ENCODE data around the gene HIVEP3. TPM values are rescaled to one million over a fixed set of nuclear protein-coding genes. Genes with fewer than 3 reads are reported as not detected.

HIVEP3 gene
- total and polyA plus RNA-seq, 3 donors from 2014 or later: 4.8 to 7.3 (median 7.2) TPM

GRCh38 chr1:41709331-41709730 is 209.4 kb downstream of the HIVEP3 start:
- DNase-seq: no peak
- Histone ChIP-seq H3K4me3 (no peak overlapping the region), H3K27me3 (no peaks in the 10 kb centered on the region), H3K4me1 (peaks cover 8% of the 10 kb centered on the region), H3K9me3 (no peaks in the 10 kb centered on the region), H3K27ac (no peak overlapping the region), H3K36me3 (ENCODE audit: low read depth, missing control alignments) (no peaks in the 10 kb centered on the region)
- intact Hi-C loops (cut with DNase I; ENCODE audit: low total_unique reads): no loop called here
- TF ChIP-seq CTCF (IDR thresholded peaks at IDR 0.05) (no peak), POLR2A (IDR thresholded peaks at IDR 0.05) (no peak)
- WGBS, 2 donors: 95 to 97% methylated on average over 4 of the region's 4 CpGs

GRCh38 chr1:41708332-41708731 is 210.4 kb downstream of the HIVEP3 start:
- intact Hi-C loops (cut with DNase I; ENCODE audit: low total_unique reads): no loop called here
- H3K9me3 ChIP-seq: no peaks in the 10 kb centered on the region
- 81 to 89% methylated on average over 2 of the region's 2 CpGs for whole genome bisulfite sequencing, 2 donors
- H3K4me3 ChIP-seq: no peak overlapping the region
- TF ChIP-seq CTCF (IDR thresholded peaks at IDR 0.05) (no peak), POLR2A (IDR thresholded peaks at IDR 0.05) (no peak)
- no peaks in the 10 kb centered on the region for H3K27me3 ChIP-seq
- H3K36me3 ChIP-seq (ENCODE audit: low read depth, missing control alignments): no peaks in the 10 kb centered on the region
- H3K4me1 ChIP-seq: peaks cover 7% of the 10 kb centered on the region
- no peak for DNase-seq
- H3K27ac ChIP-seq: no peak overlapping the region

- H3K4me3 ChIP-seq: no peak overlapping the region
- no peak overlapping the region for H3K27ac ChIP-seq
- TF ChIP-seq CTCF (IDR thresholded peaks at IDR 0.05): no peak
- TF ChIP-seq POLR2A (IDR thresholded peaks at IDR 0.05): no peak
- H3K9me3 ChIP-seq: no peaks in the 10 kb centered on the region
- no peaks in the 10 kb centered on the region for H3K36me3 ChIP-seq (ENCODE audit: low read depth, missing control alignments)
- intact Hi-C loops (cut with DNase I; ENCODE audit: low total_unique reads): no loop called here
- H3K4me1 ChIP-seq: peaks cover 2% of the 10 kb centered on the region
- 80 to 91% methylated on average over 4 of the region's 4 CpGs for WGBS, 2 donors
- H3K27me3 ChIP-seq: no peaks in the 10 kb centered on the region
- no peak for DNase-seq
Observed at GRCh38 chr1:41707793-41708192, 210.9 kb downstream of the HIVEP3 start.

- Histone ChIP-seq H3K9me3 (no peaks in the 10 kb centered on the region), H3K4me3 (no peak overlapping the region), H3K27me3 (no peaks in the 10 kb centered on the region), H3K27ac (no peak overlapping the region), H3K36me3 (ENCODE audit: low read depth, missing control alignments) (no peaks in the 10 kb centered on the region), H3K4me1 (no peaks in the 10 kb centered on the region)
- no peak for TF ChIP-seq CTCF (IDR thresholded peaks at IDR 0.05)
- no peak for TF ChIP-seq POLR2A (IDR thresholded peaks at IDR 0.05)
- intact Hi-C loops (cut with DNase I; ENCODE audit: low total_unique reads): no loop called here
- 85 to 87% methylated on average over 1 of the region's 1 CpG for WGBS, 2 donors
- DNase-seq: no peak
Observed at GRCh38 chr1:41705798-41706197, 212.9 kb downstream of the HIVEP3 start.

- Histone ChIP-seq H3K4me3 (no peak overlapping the region), H3K27me3 (no peaks in the 10 kb centered on the region), H3K27ac (no peak overlapping the region), H3K36me3 (ENCODE audit: low read depth, missing control alignments) (no peaks in the 10 kb centered on the region), H3K4me1 (no peaks in the 10 kb centered on the region), H3K9me3 (no peaks in the 10 kb centered on the region)
- no peak for DNase-seq
- intact Hi-C loops (cut with DNase I; ENCODE audit: low total_unique reads): no loop called here
- TF ChIP-seq POLR2A (IDR thresholded peaks at IDR 0.05): no peak
- TF ChIP-seq CTCF (IDR thresholded peaks at IDR 0.05): no peak
- WGBS, 2 donors: 90 to 94% methylated on average over 4 of the region's 4 CpGs
Observed at GRCh38 chr1:41704196-41704595, 214.5 kb downstream of the HIVEP3 start.
